ENCODE data around the gene DKKL1. TPM values are rescaled to one million over a fixed set of nuclear protein-coding genes. Genes with fewer than 3 reads are reported as not detected.

Gene DKKL1
- total and polyA plus RNA-seq, 4 donors = 0.69 TPM; not detected in 3

GRCh38 chr19:49342291-49342721 lies 21.4 kb upstream of the DKKL1 start:
- H3K36me3 ChIP-seq (ENCODE audit: control insufficient read depth in 1 of 2, insufficient read depth in 2 of 2, low read length in 1 of 2) = peaks cover 0 to 1% of the 10 kb centered on the region in 2 donors
- H3K4me3 ChIP-seq (ENCODE audit: low read length in 2 of 2) = no peak overlapping the region
- H3K4me1 ChIP-seq (ENCODE audit: control insufficient read depth in 1 of 2, insufficient read depth in 2 of 2, low read length in 2 of 2) = no peaks in the 10 kb centered on the region
- H3K27ac ChIP-seq (ENCODE audit: low read depth in 1 of 2, low read length in 2 of 2) = no peak overlapping the region
- peak; percentile 29 to 73 for DNase-seq
- no peaks in the 10 kb centered on the region for H3K27me3 ChIP-seq (ENCODE audit: control insufficient read depth in 1 of 2, insufficient read depth in 2 of 2, low read length in 1 of 2)
- ATAC-seq (ENCODE audit: low FRiP score) = no peak
- H3K9me3 ChIP-seq (ENCODE audit: control insufficient read depth, low read length) = no peaks in the 10 kb centered on the region
- WGBS, 2 donors = 90 to 92% methylated on average over 11 of the region's 11 CpGs
- intact Hi-C loops (cut with DNase I) = no loop called here

DNA sequence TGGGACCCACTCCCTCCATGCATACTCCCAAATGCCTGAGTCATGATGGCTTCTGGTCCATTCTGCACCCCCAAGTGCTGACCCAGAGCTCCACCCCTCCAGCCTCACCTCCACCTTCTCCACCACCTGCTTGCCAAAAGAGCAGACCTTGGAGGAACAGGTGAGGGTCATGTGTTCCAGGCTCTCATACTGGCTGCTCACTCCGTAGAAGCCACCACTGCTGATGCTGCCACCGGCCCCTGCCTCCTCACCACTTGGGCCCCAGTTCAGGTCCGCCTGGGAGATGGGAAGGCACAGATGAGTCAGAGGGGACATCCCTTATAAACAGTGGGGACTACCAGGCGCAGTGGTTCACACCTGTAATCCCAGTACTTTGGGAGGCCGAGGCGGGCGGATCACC lies 20.6 kb upstream of the DKKL1 start:
- Histone ChIP-seq H3K27me3 (ENCODE audit: control insufficient read depth in 1 of 2, insufficient read depth in 2 of 2, low read length in 1 of 2) (no peaks in the 10 kb centered on the region), H3K9me3 (ENCODE audit: control insufficient read depth, low read length) (no peaks in the 10 kb centered on the region), H3K36me3 (ENCODE audit: control insufficient read depth in 1 of 2, insufficient read depth in 2 of 2, low read length in 1 of 2) (peaks cover 0 to 1% of the 10 kb centered on the region in 2 donors), H3K4me1 (ENCODE audit: control insufficient read depth in 1 of 2, insufficient read depth in 2 of 2, low read length in 2 of 2) (no peaks in the 10 kb centered on the region), H3K27ac (ENCODE audit: low read depth in 1 of 2, low read length in 2 of 2) (no peak overlapping the region), H3K4me3 (ENCODE audit: low read length in 2 of 2) (no peak overlapping the region)
- intact Hi-C loops (cut with DNase I) = no loop called here
- 95 to 99% methylated on average over 6 to 7 of the region's 7 CpGs for WGBS, 2 donors
- DNase-seq (peak; percentile 38 to 49), ATAC-seq (ENCODE audit: low FRiP score) (no peak)

DNA sequence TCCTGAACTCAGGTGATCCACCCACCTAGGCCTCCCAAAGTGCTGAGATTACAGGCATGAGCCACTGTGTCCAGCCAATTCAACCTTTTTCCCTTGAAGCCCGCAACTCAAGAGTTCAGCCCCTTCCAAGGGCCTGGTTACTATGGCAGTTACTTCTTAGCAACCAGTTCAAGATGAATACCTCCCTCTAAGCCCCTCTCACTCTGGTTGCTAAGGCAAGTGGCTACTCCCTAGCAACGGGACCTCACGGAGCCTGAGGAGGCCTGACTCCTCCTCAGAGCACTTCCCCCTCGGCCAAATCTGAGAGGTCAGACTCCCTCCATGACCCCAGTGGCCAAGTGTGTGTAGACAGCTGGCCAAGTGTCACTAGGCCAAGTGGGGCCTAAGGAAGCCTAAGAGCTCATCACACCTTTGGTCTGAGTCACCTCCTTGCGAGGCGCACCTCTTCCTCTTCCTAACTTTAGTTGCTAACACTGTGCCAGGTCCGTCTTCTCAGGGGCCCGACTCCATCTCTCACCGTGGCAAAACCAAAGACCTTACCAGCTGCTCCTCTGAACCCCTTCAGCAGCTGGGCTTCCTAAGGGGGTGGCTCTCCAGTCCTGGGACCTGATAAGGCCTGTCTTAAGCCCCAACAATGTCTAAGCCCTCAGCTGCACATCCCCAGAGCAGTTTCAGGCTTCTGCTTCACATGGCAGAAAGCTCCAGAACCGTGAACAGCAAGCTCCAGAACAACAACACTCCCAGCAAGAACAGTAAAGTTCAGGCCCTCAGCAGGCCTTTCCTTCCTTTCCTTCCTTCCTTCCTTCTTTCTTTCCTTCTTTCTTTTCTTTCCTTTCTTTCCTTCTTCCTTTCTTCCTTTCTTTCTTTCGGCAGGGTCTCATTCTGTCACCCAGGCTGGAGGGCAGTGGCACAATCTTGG lies 18.9 kb upstream of the DKKL1 start:
- ATAC-seq (ENCODE audit: low FRiP score) (no peak), DNase-seq (peak; percentile 33 to 46)
- Histone ChIP-seq H3K4me1 (ENCODE audit: control insufficient read depth in 1 of 2, insufficient read depth in 2 of 2, low read length in 2 of 2) (no peaks in the 10 kb centered on the region), H3K9me3 (ENCODE audit: control insufficient read depth, low read length) (no peaks in the 10 kb centered on the region), H3K36me3 (ENCODE audit: control insufficient read depth in 1 of 2, insufficient read depth in 2 of 2, low read length in 1 of 2) (peaks cover 0 to 1% of the 10 kb centered on the region in 2 donors), H3K4me3 (ENCODE audit: low read length in 2 of 2) (no peak overlapping the region), H3K27me3 (ENCODE audit: control insufficient read depth in 1 of 2, insufficient read depth in 2 of 2, low read length in 1 of 2) (no peaks in the 10 kb centered on the region), H3K27ac (ENCODE audit: low read depth in 1 of 2, low read length in 2 of 2) (no peak overlapping the region)
- intact Hi-C loops (cut with DNase I) = no loop called here
- 78 to 86% methylated on average over 11 of the region's 11 CpGs for WGBS, 2 donors

- peaks cover 0 to 3% of the 10 kb centered on the region in 2 donors for H3K36me3 ChIP-seq (ENCODE audit: control insufficient read depth in 1 of 2, insufficient read depth in 2 of 2, low read length in 1 of 2)
- 93 to 94% methylated on average over 15 of the region's 15 CpGs for WGBS, 2 donors
- no peak overlapping the region for H3K27ac ChIP-seq (ENCODE audit: low read depth in 1 of 2, low read length in 2 of 2)
- no peak overlapping the region for H3K4me3 ChIP-seq (ENCODE audit: low read length in 2 of 2)
- H3K9me3 ChIP-seq (ENCODE audit: control insufficient read depth, low read length) = no peaks in the 10 kb centered on the region
- intact Hi-C loops (cut with DNase I) = no loop called here
- no peaks in the 10 kb centered on the region for H3K4me1 ChIP-seq (ENCODE audit: control insufficient read depth in 1 of 2, insufficient read depth in 2 of 2, low read length in 2 of 2)
- ATAC-seq (ENCODE audit: low FRiP score) (no peak), DNase-seq (no peak)
- H3K27me3 ChIP-seq (ENCODE audit: control insufficient read depth in 1 of 2, insufficient read depth in 2 of 2, low read length in 1 of 2) = no peaks in the 10 kb centered on the region
These were observed 16.5 kb upstream of the DKKL1 start for GRCh38 chr19:49347191-49347590.

- no peak overlapping the region for H3K4me3 ChIP-seq (ENCODE audit: low read length in 2 of 2)
- DNase-seq (no peak), ATAC-seq (ENCODE audit: low FRiP score) (peak; percentile 64)
- WGBS, 2 donors = 53 to 54% methylated on average over 3 of the region's 3 CpGs
- H3K4me1 ChIP-seq (ENCODE audit: control insufficient read depth in 1 of 2, insufficient read depth in 2 of 2, low read length in 2 of 2) = no peaks in the 10 kb centered on the region
- no peak overlapping the region for H3K27ac ChIP-seq (ENCODE audit: low read depth in 1 of 2, low read length in 2 of 2)
- H3K27me3 ChIP-seq (ENCODE audit: control insufficient read depth in 1 of 2, insufficient read depth in 2 of 2, low read length in 1 of 2) = no peaks in the 10 kb centered on the region
- H3K9me3 ChIP-seq (ENCODE audit: control insufficient read depth, low read length) = no peaks in the 10 kb centered on the region
- intact Hi-C loops (cut with DNase I) = no loop called here
- peaks cover 0 to 3% of the 10 kb centered on the region in 2 donors for H3K36me3 ChIP-seq (ENCODE audit: control insufficient read depth in 1 of 2, insufficient read depth in 2 of 2, low read length in 1 of 2)
These were observed 15.8 kb upstream of the DKKL1 start for GRCh38 chr19:49347835-49348234.

DNA sequence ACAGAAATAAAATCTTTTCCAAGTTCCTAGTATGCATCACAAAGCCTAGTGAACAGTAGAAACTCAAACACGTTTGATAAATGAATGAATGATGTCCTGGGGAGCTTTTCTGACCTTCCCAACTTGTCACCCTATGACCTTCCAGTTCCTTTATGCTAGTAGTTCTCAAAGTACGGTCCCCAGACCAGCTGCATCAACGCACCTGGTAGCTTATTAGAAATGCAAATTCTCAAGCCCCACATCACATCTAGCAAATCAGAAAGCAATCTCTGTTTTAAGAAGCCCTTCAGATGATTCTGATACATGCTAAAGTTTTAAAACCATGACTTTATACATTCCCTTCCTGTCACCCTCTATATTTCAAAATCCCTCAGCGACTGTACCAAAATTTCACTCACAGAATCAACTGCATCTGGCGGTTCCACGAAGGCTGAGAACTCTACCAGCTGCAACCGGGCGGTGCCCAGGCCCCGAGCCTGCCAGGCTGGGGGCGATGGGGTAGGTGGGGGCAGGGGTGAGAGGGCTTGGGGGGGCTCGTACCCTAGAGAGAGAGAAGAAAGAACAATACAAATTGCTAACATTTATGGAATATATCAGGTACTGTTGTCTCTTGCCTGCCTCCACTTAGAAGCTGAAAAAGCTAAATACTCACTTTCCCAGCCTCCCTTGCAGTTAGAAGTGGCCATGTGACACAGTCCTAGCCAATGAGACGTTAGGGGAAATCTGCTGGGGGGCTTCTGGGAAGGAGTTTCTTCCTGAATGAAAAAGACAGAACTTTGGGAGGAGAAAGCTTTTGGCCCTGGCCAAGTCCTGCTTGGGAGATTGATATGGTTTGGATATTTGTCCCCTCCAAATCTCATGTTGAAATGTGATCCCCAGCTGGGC lies 15.1 kb upstream of the DKKL1 start:
- no peak overlapping the region for H3K4me3 ChIP-seq (ENCODE audit: low read length in 2 of 2)
- H3K27me3 ChIP-seq (ENCODE audit: control insufficient read depth in 1 of 2, insufficient read depth in 2 of 2, low read length in 1 of 2) = no peaks in the 10 kb centered on the region
- H3K9me3 ChIP-seq (ENCODE audit: control insufficient read depth, low read length) = no peaks in the 10 kb centered on the region
- no peak overlapping the region for H3K27ac ChIP-seq (ENCODE audit: low read depth in 1 of 2, low read length in 2 of 2)
- H3K4me1 ChIP-seq (ENCODE audit: control insufficient read depth in 1 of 2, insufficient read depth in 2 of 2, low read length in 2 of 2) = no peaks in the 10 kb centered on the region
- intact Hi-C loops (cut with DNase I) = no loop called here
- no peak for DNase-seq
- no peak for ATAC-seq (ENCODE audit: low FRiP score)
- WGBS, 2 donors = 90 to 91% methylated on average over 12 of the region's 12 CpGs
- peaks cover 0 to 3% of the 10 kb centered on the region in 2 donors for H3K36me3 ChIP-seq (ENCODE audit: control insufficient read depth in 1 of 2, insufficient read depth in 2 of 2, low read length in 1 of 2)

DNA sequence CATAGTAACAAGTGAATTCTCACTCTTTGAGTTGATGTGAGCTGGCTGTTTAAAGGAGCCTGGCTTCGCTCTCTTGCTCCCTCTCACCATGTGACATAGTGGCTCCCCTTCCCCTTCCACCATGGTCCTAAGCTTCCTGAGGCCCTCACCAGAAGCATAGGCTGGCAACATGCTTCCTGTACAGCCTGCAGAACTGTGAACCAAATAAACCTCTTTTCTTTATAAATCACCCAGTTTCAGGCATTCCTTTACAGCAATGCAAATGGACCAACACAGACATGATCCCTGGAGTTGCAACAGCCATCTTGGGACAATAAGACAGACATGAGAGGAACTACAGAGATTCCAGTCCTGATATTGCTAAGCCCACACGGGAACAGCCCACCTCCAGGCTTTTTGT lies 14.1 kb upstream of the DKKL1 start:
- no peaks in the 10 kb centered on the region for H3K4me1 ChIP-seq (ENCODE audit: control insufficient read depth in 1 of 2, insufficient read depth in 2 of 2, low read length in 2 of 2)
- no peak overlapping the region for H3K4me3 ChIP-seq (ENCODE audit: low read length in 2 of 2)
- intact Hi-C loops (cut with DNase I) = no loop called here
- no peaks in the 10 kb centered on the region for H3K9me3 ChIP-seq (ENCODE audit: control insufficient read depth, low read length)
- H3K27me3 ChIP-seq (ENCODE audit: control insufficient read depth in 1 of 2, insufficient read depth in 2 of 2, low read length in 1 of 2) = no peaks in the 10 kb centered on the region
- peaks cover 0 to 3% of the 10 kb centered on the region in 2 donors for H3K36me3 ChIP-seq (ENCODE audit: control insufficient read depth in 1 of 2, insufficient read depth in 2 of 2, low read length in 1 of 2)
- ATAC-seq (ENCODE audit: low FRiP score) (no peak), DNase-seq (no peak)
- H3K27ac ChIP-seq (ENCODE audit: low read depth in 1 of 2, low read length in 2 of 2) = no peak overlapping the region
- WGBS, 2 donors = 90 to 96% methylated on average over 2 of the region's 2 CpGs

DNA sequence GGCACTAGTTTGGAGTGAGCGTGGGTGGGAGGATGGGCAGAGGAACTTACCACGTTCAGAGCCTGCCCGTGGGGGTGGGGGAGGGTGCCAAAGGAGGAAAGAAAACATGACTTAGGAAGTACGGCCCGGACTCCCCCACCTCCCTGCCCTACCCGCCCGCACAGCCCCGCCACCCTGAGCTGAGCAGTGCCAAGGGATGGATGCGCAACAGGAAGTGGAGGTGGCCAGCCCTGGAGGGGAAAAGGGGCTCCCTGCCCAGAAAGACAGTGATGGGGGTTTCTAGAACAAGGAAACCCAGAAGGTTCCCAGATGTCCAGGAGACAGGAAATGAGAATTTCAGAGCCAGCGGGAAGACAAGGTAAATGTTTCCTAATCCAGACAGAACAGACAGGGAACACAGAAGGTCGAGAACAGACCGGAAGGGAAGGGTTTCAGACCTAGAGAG lies 7.7 kb upstream of the DKKL1 start:
- 60 to 63% methylated on average over 12 of the region's 12 CpGs for WGBS, 2 donors
- H3K36me3 ChIP-seq (ENCODE audit: control insufficient read depth in 1 of 2, insufficient read depth in 2 of 2, low read length in 1 of 2) = peaks cover 0 to 2% of the 10 kb centered on the region in 2 donors
- ATAC-seq (ENCODE audit: low FRiP score) = peak; percentile 24

More for the DNA sequence above, 7.7 kb upstream of the DKKL1 start:
- H3K4me1 ChIP-seq (ENCODE audit: control insufficient read depth in 1 of 2, insufficient read depth in 2 of 2, low read length in 2 of 2) = no peaks in the 10 kb centered on the region
- intact Hi-C loops (cut with DNase I) = no loop called here
- DNase-seq = no peak
- H3K4me3 ChIP-seq (ENCODE audit: low read length in 2 of 2) = no peak overlapping the region
- H3K9me3 ChIP-seq (ENCODE audit: control insufficient read depth, low read length) = no peaks in the 10 kb centered on the region
- no peaks in the 10 kb centered on the region for H3K27me3 ChIP-seq (ENCODE audit: control insufficient read depth in 1 of 2, insufficient read depth in 2 of 2, low read length in 1 of 2)
- H3K27ac ChIP-seq (ENCODE audit: low read depth in 1 of 2, low read length in 2 of 2) = no peak overlapping the region

Measured in aorta (tissue), 5 donors.